ENCODE data around the gene GRIA3. TPM values are rescaled to one million over a fixed set of nuclear protein-coding genes. Genes with fewer than 3 reads are reported as not detected.

Gene GRIA3
- total RNA-seq, 1 experiment from 2014 or later, result not detected

- intact Hi-C loops (cut with micrococcal nuclease; ENCODE audit: unreplicated experiment), result no loop called here
- Histone ChIP-seq H3F3A (ENCODE audit: insufficient read depth, low read depth) (no peaks in the 10 kb centered on the region), H3K79me2 (ENCODE audit: low read depth) (no peaks in the 10 kb centered on the region), H4K20me1 (ENCODE audit: insufficient read depth) (no peaks in the 10 kb centered on the region), H3K9me2 (ENCODE audit: insufficient read depth) (no peaks in the 10 kb centered on the region; the same call in 1 of the 2 replicates), H3K4me1 (replicated peaks; ENCODE audit: insufficient read depth) (no peaks in the 10 kb centered on the region), H3K36me3 (ENCODE audit: low read depth) (no peaks in the 10 kb centered on the region), H3K27me3 (ENCODE audit: insufficient read depth, low read depth) (no peaks in the 10 kb centered on the region), H3K4me3 (no peak overlapping the region), H3K9me3 (ENCODE audit: insufficient read depth, low read depth) (no peaks in the 10 kb centered on the region), H3K4me2 (no peak overlapping the region), H2AFZ (no peak overlapping the region), H3K27ac (no peak overlapping the region)
- ChIA-PET CTCF (no interaction called here), POLR2A (ENCODE audit: unreplicated experiment) (no interaction called here)
- TF ChIP-seq CTCF (conservative IDR thresholded peaks at IDR 0.05), result no peak
- no peak for TF ChIP-seq EZH2 (IDR thresholded peaks at IDR 0.05; ENCODE audit: low read depth)
- DNase-seq, result no peak
- no TSS peak for BruUV-seq (replicated peaks)
Observed at GRCh38 chrX:123223859-123224258, 39.8 kb downstream of the GRIA3 start.

GRCh38 chrX:123230798-123231197 lies 46.7 kb downstream of the GRIA3 start:
- no peaks in the 10 kb centered on the region; the same call in 1 of the 2 replicates for H3K9me2 ChIP-seq (ENCODE audit: insufficient read depth)
- no TSS peak for BruUV-seq (replicated peaks)
- DNase-seq, result no peak
- ChIA-PET POLR2A (ENCODE audit: unreplicated experiment) (no interaction called here), CTCF (no interaction called here)
- intact Hi-C loops (cut with micrococcal nuclease; ENCODE audit: unreplicated experiment), result no loop called here
- H3K27me3 ChIP-seq (ENCODE audit: insufficient read depth, low read depth), result no peaks in the 10 kb centered on the region
- H3K4me2 ChIP-seq, result no peak overlapping the region
- H3K4me1 ChIP-seq (replicated peaks; ENCODE audit: insufficient read depth), result no peaks in the 10 kb centered on the region
- no peaks in the 10 kb centered on the region for H3K79me2 ChIP-seq (ENCODE audit: low read depth)
- H3K36me3 ChIP-seq (ENCODE audit: low read depth), result no peaks in the 10 kb centered on the region
- no peak overlapping the region for H3K27ac ChIP-seq
- no peak overlapping the region for H2AFZ ChIP-seq
- H3K4me3 ChIP-seq, result no peak overlapping the region
- TF ChIP-seq CTCF (conservative IDR thresholded peaks at IDR 0.05), result no peak
- no peaks in the 10 kb centered on the region for H3K9me3 ChIP-seq (ENCODE audit: insufficient read depth, low read depth)
- H4K20me1 ChIP-seq (ENCODE audit: insufficient read depth), result no peaks in the 10 kb centered on the region
- no peaks in the 10 kb centered on the region for H3F3A ChIP-seq (ENCODE audit: insufficient read depth, low read depth)

- no peaks in the 10 kb centered on the region for H3K9me3 ChIP-seq (ENCODE audit: insufficient read depth, low read depth)
- H3K9me2 ChIP-seq (ENCODE audit: insufficient read depth), result no peaks in the 10 kb centered on the region
Observed at GRCh38 chrX:123236859-123237258, 52.8 kb downstream of the GRIA3 start.

More at GRCh38 chrX:123236859-123237258, 52.8 kb downstream of the GRIA3 start:
- no TSS peak for BruUV-seq (replicated peaks)
- no peak for DNase-seq
- no peaks in the 10 kb centered on the region for H3K27me3 ChIP-seq (ENCODE audit: insufficient read depth, low read depth)
- CTCF ChIA-PET, result no interaction called here
- POLR2A ChIA-PET (ENCODE audit: unreplicated experiment), result interaction anchor here (0.6 kb wide), 1 partner anchor 102 kb away, joined by 4 read pairs; no protein-coding TSS in a partner anchor
- H2AFZ ChIP-seq, result no peak overlapping the region
- H3K27ac ChIP-seq, result no peak overlapping the region
- TF ChIP-seq EZH2 (IDR thresholded peaks at IDR 0.05; ENCODE audit: low read depth), result no peak
- no peak for TF ChIP-seq CTCF (conservative IDR thresholded peaks at IDR 0.05)
- intact Hi-C loops (cut with micrococcal nuclease; ENCODE audit: unreplicated experiment), result no loop called here
- H4K20me1 ChIP-seq (ENCODE audit: insufficient read depth), result no peaks in the 10 kb centered on the region
- H3K79me2 ChIP-seq (ENCODE audit: low read depth), result no peaks in the 10 kb centered on the region
- H3K4me3 ChIP-seq, result no peak overlapping the region
- H3F3A ChIP-seq (ENCODE audit: insufficient read depth, low read depth), result no peaks in the 10 kb centered on the region
- H3K4me2 ChIP-seq, result no peak overlapping the region
- no peaks in the 10 kb centered on the region for H3K36me3 ChIP-seq (ENCODE audit: low read depth)
- H3K4me1 ChIP-seq (replicated peaks; ENCODE audit: insufficient read depth), result no peaks in the 10 kb centered on the region

Data from PC-9 (cell line).